Smooth muscle cell (in vitro differentiated cells): Measurements from ENCODE around the gene COL18A1. TPM values are rescaled to one million over a fixed set of nuclear protein-coding genes. Genes with fewer than 3 reads are reported as not detected.

Experiments used
- DNase-seq: peaks from one replicate; lab custom pipeline; 2025; ENCODE audit not compliant: unreplicated experiment; lab: John Stamatoyannopoulos, UW
- H2AFZ ChIP-seq: fragments of 200-600 bp; sonication (generic); 2 replicates; pipeline ENCODE4 v1.6.0; 2016; ENCODE audit warnings: antibody characterized with exemption, low read depth, mild to moderate bottlenecking
- H3F3A ChIP-seq: fragments of 200-600 bp; sonication (generic); 2 replicates; pipeline ENCODE4 v1.6.0; 2017; ENCODE audit warnings: antibody characterized with exemption, low read depth
- H3K27ac ChIP-seq: fragments of 200-600 bp; sonication (generic); 2 replicates; pipeline ENCODE4 v1.5.1; 2016; ENCODE audit warnings: low read depth, mild to moderate bottlenecking
- H3K27me3 ChIP-seq: fragments of 200-600 bp; sonication (generic); 2 replicates; pipeline ENCODE4 v1.6.1; 2016; ENCODE audit warnings: low read depth, mild to moderate bottlenecking
- H3K36me3 ChIP-seq: fragments of 200-600 bp; sonication (generic); 2 replicates; pipeline ENCODE4 v1.5.1; 2016; ENCODE audit warnings: low read depth
- H3K4me1 ChIP-seq: fragments of 200-600 bp; sonication (generic); 2 replicates; pipeline ENCODE4 v1.5.1; 2016; ENCODE audit warnings: low read depth
- H3K4me2 ChIP-seq: fragments of 200-600 bp; sonication (generic); 2 replicates; pipeline ENCODE4 v1.6.0; 2016; ENCODE audit warnings: mild to moderate bottlenecking
- H3K4me3 ChIP-seq: fragments of 200-600 bp; sonication (generic); 2 replicates; pipeline ENCODE4 v1.5.1; 2016; ENCODE audit warnings: mild to moderate bottlenecking
- H3K79me2 ChIP-seq: fragments of 200-600 bp; sonication (generic); 2 replicates; pipeline ENCODE4 v1.6.0; 2016; ENCODE audit warnings: low read depth, mild to moderate bottlenecking
- H3K9ac ChIP-seq: fragments of 200-600 bp; sonication (generic); 2 replicates; pipeline ENCODE4 v1.6.0; 2016; ENCODE audit warnings: low read depth
- H3K9me3 ChIP-seq: fragments of 200-600 bp; sonication (generic); replicated peaks from 2 replicates; pipeline ENCODE4 v1.5.1; 2016; ENCODE audit warnings: low read depth
- H4K20me1 ChIP-seq: fragments of 200-600 bp; sonication (generic); 2 replicates; pipeline ENCODE4 v1.6.0; 2016; ENCODE audit warnings: low read depth
- CTCF ChIP-seq: fragments of 200-600 bp; sonication (generic); IDR thresholded peaks from 2 replicates; pipeline ENCODE4 v1.5.1; 2017; ENCODE audit warnings: borderline replicate concordance, mild to moderate bottlenecking, antibody characterized with exemption; ENCODE audit not compliant: insufficient read depth, poor library complexity, severe bottlenecking
- WGBS: methylation state at CpG from one replicate; pipeline ENCODE4 v1.1.7; 2016; ENCODE audit warnings: low lambda C conversion rate; 5-methylcytosine and 5-hydroxymethylcytosine counted together
- polyA plus RNA-seq: library from polyadenylated mRNA; unstranded; fragments of >200 nt; fragmentation: Nextera tagmentation; extraction: Ambion mirVana; gene quantifications from 2 replicates; pipeline ENCODE4 v1.2.1, GENCODE V29; 2016
- total RNA-seq: library from RNA; depleted of rRNA; stranded (reverse); fragments of >200 nt; gene quantifications from 2 replicates; pipeline ENCODE4 v1.2.3, GENCODE V29; 2014

COL18A1 gene
- total and polyA plus RNA-seq, 2 experiments from 2014 or later, result 192 to 485 TPM

- no peak for TF ChIP-seq CTCF
- peaks cover 4% of the 10 kb centered on the region for H3K4me1 ChIP-seq
- no peak overlapping the region for H3K9ac ChIP-seq
- H2AFZ ChIP-seq, result no peak overlapping the region
- H4K20me1 ChIP-seq, result peaks cover 87% of the 10 kb centered on the region
- H3K4me3 ChIP-seq, result no peak overlapping the region
- H3K27me3 ChIP-seq, result no peaks in the 10 kb centered on the region
- H3K36me3 ChIP-seq, result no peaks in the 10 kb centered on the region
- no peak overlapping the region for H3K4me2 ChIP-seq
- no peaks in the 10 kb centered on the region for H3K9me3 ChIP-seq
- H3K27ac ChIP-seq, result no peak overlapping the region
- WGBS, result 97% methylated on average over 27 of the region's 27 CpGs
- no peak for DNase-seq
- peaks cover 21% of the 10 kb centered on the region for H3F3A ChIP-seq
- peaks cover 93% of the 10 kb centered on the region for H3K79me2 ChIP-seq
Measured at GRCh38 chr21:45443595-45444181, 38.7 kb downstream of the COL18A1 start.

- no peaks in the 10 kb centered on the region for H3K4me1 ChIP-seq
- no peak overlapping the region for H2AFZ ChIP-seq
- H3K36me3 ChIP-seq, result no peaks in the 10 kb centered on the region
- no peak overlapping the region for H3K9ac ChIP-seq
- H3F3A ChIP-seq, result peaks cover 21% of the 10 kb centered on the region
- 93% methylated on average over 19 of the region's 19 CpGs for WGBS
- H3K9me3 ChIP-seq, result no peaks in the 10 kb centered on the region
- H3K79me2 ChIP-seq, result peaks cover 93% of the 10 kb centered on the region
- H3K4me3 ChIP-seq, result no peak overlapping the region
- no peak overlapping the region for H3K27ac ChIP-seq
- H3K27me3 ChIP-seq, result no peaks in the 10 kb centered on the region
- no peak for DNase-seq
- no peak for TF ChIP-seq CTCF
- H3K4me2 ChIP-seq, result no peak overlapping the region
- H4K20me1 ChIP-seq, result peaks cover 88% of the 10 kb centered on the region
Measured at GRCh38 chr21:45444385-45444784, 39.4 kb downstream of the COL18A1 start.

DNA sequence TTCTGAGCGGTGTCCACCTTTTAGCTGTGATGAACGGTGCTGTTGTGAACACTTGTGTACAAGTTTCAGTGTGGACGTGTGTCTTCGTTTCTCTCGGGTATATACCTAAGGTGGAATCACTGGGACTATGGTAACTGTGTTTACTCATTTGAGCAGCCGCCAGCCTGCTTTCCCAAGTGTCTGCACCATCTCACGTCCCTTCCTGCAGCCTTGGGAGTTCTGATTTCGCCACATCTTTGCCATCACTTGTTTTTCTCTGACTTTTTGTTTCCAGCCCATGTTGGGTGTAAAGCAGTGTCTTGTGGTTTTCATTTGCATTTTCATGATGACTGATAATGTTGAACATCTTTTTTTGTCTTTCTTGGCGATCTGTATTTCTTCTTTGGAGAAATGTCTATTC is 40.4 kb downstream of the COL18A1 start:
- no peaks in the 10 kb centered on the region for H3K36me3 ChIP-seq
- no peak overlapping the region for H2AFZ ChIP-seq
- WGBS, result 94% methylated on average over 9 of the region's 9 CpGs
- no peak overlapping the region for H3K27ac ChIP-seq
- no peak overlapping the region for H3K9ac ChIP-seq
- no peaks in the 10 kb centered on the region for H3K27me3 ChIP-seq
- peaks cover 93% of the 10 kb centered on the region for H3K79me2 ChIP-seq
- TF ChIP-seq CTCF, result no peak
- H3K4me2 ChIP-seq, result no peak overlapping the region
- peaks cover 24% of the 10 kb centered on the region for H3F3A ChIP-seq
- no peak for DNase-seq
- H3K4me1 ChIP-seq, result no peaks in the 10 kb centered on the region
- H3K9me3 ChIP-seq, result no peaks in the 10 kb centered on the region
- peaks cover 89% of the 10 kb centered on the region for H4K20me1 ChIP-seq
- no peak overlapping the region for H3K4me3 ChIP-seq

GRCh38 chr21:45447821-45448220 is 42.9 kb downstream of the COL18A1 start:
- Histone ChIP-seq H3K4me3 (no peak overlapping the region), H3K4me1 (no peaks in the 10 kb centered on the region), H3K79me2 (peaks cover 98% of the 10 kb centered on the region), H3F3A (peaks cover 37% of the 10 kb centered on the region), H2AFZ (no peak overlapping the region), H3K27me3 (no peaks in the 10 kb centered on the region), H3K9me3 (no peaks in the 10 kb centered on the region), H3K4me2 (no peak overlapping the region), H3K27ac (no peak overlapping the region), H4K20me1 (peaks cover 93% of the 10 kb centered on the region), H3K36me3 (no peaks in the 10 kb centered on the region), H3K9ac (no peak overlapping the region)
- TF ChIP-seq CTCF, result no peak
- DNase-seq, result no peak
- WGBS, result 68% methylated on average over 8 of the region's 8 CpGs
